Brain microvascular endothelial cell (primary cell): ENCODE results near the gene PREP.

Experiments
- DNase-seq: peaks from one replicate; pipeline ENCODE4 v3.0.0-alpha.2; 2020
- H3K27ac ChIP-seq: fragments of 250-450 bp; sonication (Bioruptor Pico); 2 replicates; pipeline ENCODE4 v1.5.1; 2020; ENCODE audit warnings: mild to moderate bottlenecking, moderate library complexity
- H3K27me3 ChIP-seq: fragments of 250-450 bp; sonication (Bioruptor Pico); replicated peaks from 2 replicates; pipeline ENCODE4 v1.5.1; 2020; ENCODE audit warnings: mild to moderate bottlenecking
- H3K36me3 ChIP-seq: fragments of 250-450 bp; sonication (Bioruptor Pico); replicated peaks from 2 replicates; pipeline ENCODE4 v1.5.1; 2020; ENCODE audit warnings: mild to moderate bottlenecking
- H3K4me3 ChIP-seq: 2 replicates; pipeline ENCODE4 v1.5.1; 2011; ENCODE audit warnings: low read depth, mild to moderate bottlenecking, control low read depth, low read length, moderate library complexity
- CTCF ChIP-seq: IDR thresholded peaks from 2 replicates; pipeline ENCODE4 v1.5.1; 2011; ENCODE audit warnings: low read depth, mild to moderate bottlenecking, moderate library complexity, low read length, control low read depth, inconsistent platforms; ENCODE audit errors: missing control alignments
- in situ Hi-C: cut with HindIII; loops from 2 replicates; pipeline ENCODE4 v1.10.0; 2017; ENCODE audit warnings: low sequenced_read_pairs, low pct_ligation_motif_present

PREP gene

GRCh38 chr6:105326833-105327770, 75.8 kb downstream of the PREP start:
- no peak overlapping the region for H3K27ac ChIP-seq
- peaks cover 7% of the 10 kb centered on the region for H3K36me3 ChIP-seq
- H3K27me3 ChIP-seq: no peaks in the 10 kb centered on the region
- DNase-seq: peak; percentile 64
- in situ Hi-C loops: no loop called here
- TF ChIP-seq CTCF: no peak
- H3K4me3 ChIP-seq: no peak overlapping the region

- Histone ChIP-seq H3K36me3 (peaks cover 7% of the 10 kb centered on the region), H3K4me3 (no peak overlapping the region), H3K27ac (no peak overlapping the region), H3K27me3 (no peaks in the 10 kb centered on the region)
- in situ Hi-C loops: no loop called here
- no peak for TF ChIP-seq CTCF
- DNase-seq: no peak
These were observed 76.7 kb downstream of the PREP start for GRCh38 chr6:105326216-105326615.

- TF ChIP-seq CTCF: no peak
- Histone ChIP-seq H3K36me3 (peaks cover 7% of the 10 kb centered on the region), H3K27ac (no peak overlapping the region), H3K27me3 (no peaks in the 10 kb centered on the region), H3K4me3 (no peak overlapping the region)
- no peak for DNase-seq
- in situ Hi-C loops: no loop called here
These were observed 78.4 kb downstream of the PREP start for GRCh38 chr6:105324386-105324950.

- H3K27me3 ChIP-seq: no peaks in the 10 kb centered on the region
- no peak overlapping the region for H3K4me3 ChIP-seq
- no peak for TF ChIP-seq CTCF
- in situ Hi-C loops: no loop called here
- peaks cover 7% of the 10 kb centered on the region for H3K36me3 ChIP-seq
- DNase-seq: no peak
- H3K27ac ChIP-seq: no peak overlapping the region
These were observed 80.2 kb downstream of the PREP start for GRCh38 chr6:105322499-105323225.

- in situ Hi-C loops: no loop called here
- peaks cover 7% of the 10 kb centered on the region for H3K36me3 ChIP-seq
- H3K27ac ChIP-seq: no peak overlapping the region
- no peak for TF ChIP-seq CTCF
- H3K4me3 ChIP-seq: no peak overlapping the region
- H3K27me3 ChIP-seq: no peaks in the 10 kb centered on the region
- no peak for DNase-seq
These were observed 81.2 kb downstream of the PREP start for GRCh38 chr6:105321728-105322127.
